GM21381 (cell line): Measurements from ENCODE around the gene TCF7L2.
A peak's percentile ranks its signal among the peaks of the same experiment; 100 is the strongest.

ENCODE experiments used
- ATAC-seq: cut with Tn5 transposase; IDR thresholded peaks from one replicate; pipeline ENCODE4 v1.9.1; 2021; ENCODE audit warnings: mild to moderate bottlenecking, moderate library complexity; ENCODE audit not compliant: unreplicated experiment

The TCF7L2 gene

GRCh38 chr10:113168584-113168983 is 218.5 kb downstream of the TCF7L2 start:
- ATAC-seq = no peak

- ATAC-seq = no peak
These were observed 219.1 kb downstream of the TCF7L2 start for GRCh38 chr10:113169111-113169510.

GRCh38 chr10:113169853-113170460 is 219.9 kb downstream of the TCF7L2 start:
- peak; percentile 97 for ATAC-seq

GRCh38 chr10:113171662-113172061 is 221.6 kb downstream of the TCF7L2 start:
- no peak for ATAC-seq

- ATAC-seq = no peak
These were observed 225.1 kb downstream of the TCF7L2 start for GRCh38 chr10:113175176-113175575.

- no peak for ATAC-seq
These were observed 226.0 kb downstream of the TCF7L2 start for GRCh38 chr10:113175756-113176651.

- ATAC-seq = no peak
These were observed 226.7 kb downstream of the TCF7L2 start for GRCh38 chr10:113176652-113177155.

GRCh38 chr10:113177156-113177935 is 227.3 kb downstream of the TCF7L2 start:
- no peak for ATAC-seq

- no peak for ATAC-seq
These were observed 227.9 kb downstream of the TCF7L2 start for GRCh38 chr10:113177936-113178335.

GRCh38 chr10:113178771-113179170 is 228.7 kb downstream of the TCF7L2 start:
- no peak for ATAC-seq

GRCh38 chr10:113179265-113179664 is 229.2 kb downstream of the TCF7L2 start:
- no peak for ATAC-seq

GRCh38 chr10:113179966-113180365 is 229.9 kb downstream of the TCF7L2 start:
- ATAC-seq = no peak

GRCh38 chr10:113180401-113181154 is 230.5 kb downstream of the TCF7L2 start:
- no peak for ATAC-seq

- ATAC-seq = no peak
These were observed 232.1 kb downstream of the TCF7L2 start for GRCh38 chr10:113182154-113182553.

- ATAC-seq = no peak
These were observed 233.5 kb downstream of the TCF7L2 start for GRCh38 chr10:113183573-113183972.

GRCh38 chr10:113187063-113187777 is 237.2 kb downstream of the TCF7L2 start:
- ATAC-seq = no peak

- ATAC-seq = no peak
These were observed 249.4 kb downstream of the TCF7L2 start for GRCh38 chr10:113199459-113199858.

- no peak for ATAC-seq
These were observed 252.0 kb downstream of the TCF7L2 start for GRCh38 chr10:113202011-113202410.

GRCh38 chr10:113207924-113208323 is 257.9 kb downstream of the TCF7L2 start:
- no peak for ATAC-seq

GRCh38 chr10:113213035-113213434 is 263.0 kb downstream of the TCF7L2 start:
- ATAC-seq = no peak
